Stimulated activated CD8-positive, alpha-beta memory T cell treated with anti-CD3 and anti-CD28 coated beads, Interleukin-7, amount 100 ng/mL, for 48 hours (primary cell): Measurements from ENCODE around the gene TAOK1.

ENCODE experiments used
- DNase-seq, 2 donors: peaks; one replicate each; pipeline ENCODE4 v3.0.0-alpha.2; 2020; ENCODE audit warnings: low read depth in 1 of 2; ENCODE audit errors: extremely low read depth in 1 of 2

TAOK1 gene

GRCh38 chr17:29592850-29593551 is 202.8 kb downstream of the TAOK1 start, which contains the start of gene ANKRD13B:
Gene ANKRD13B (plus strand): TSS chr17:29593132. CDS start chr17:29593622, 490 bp downstream.
- DNase-seq: no peak

DNA sequence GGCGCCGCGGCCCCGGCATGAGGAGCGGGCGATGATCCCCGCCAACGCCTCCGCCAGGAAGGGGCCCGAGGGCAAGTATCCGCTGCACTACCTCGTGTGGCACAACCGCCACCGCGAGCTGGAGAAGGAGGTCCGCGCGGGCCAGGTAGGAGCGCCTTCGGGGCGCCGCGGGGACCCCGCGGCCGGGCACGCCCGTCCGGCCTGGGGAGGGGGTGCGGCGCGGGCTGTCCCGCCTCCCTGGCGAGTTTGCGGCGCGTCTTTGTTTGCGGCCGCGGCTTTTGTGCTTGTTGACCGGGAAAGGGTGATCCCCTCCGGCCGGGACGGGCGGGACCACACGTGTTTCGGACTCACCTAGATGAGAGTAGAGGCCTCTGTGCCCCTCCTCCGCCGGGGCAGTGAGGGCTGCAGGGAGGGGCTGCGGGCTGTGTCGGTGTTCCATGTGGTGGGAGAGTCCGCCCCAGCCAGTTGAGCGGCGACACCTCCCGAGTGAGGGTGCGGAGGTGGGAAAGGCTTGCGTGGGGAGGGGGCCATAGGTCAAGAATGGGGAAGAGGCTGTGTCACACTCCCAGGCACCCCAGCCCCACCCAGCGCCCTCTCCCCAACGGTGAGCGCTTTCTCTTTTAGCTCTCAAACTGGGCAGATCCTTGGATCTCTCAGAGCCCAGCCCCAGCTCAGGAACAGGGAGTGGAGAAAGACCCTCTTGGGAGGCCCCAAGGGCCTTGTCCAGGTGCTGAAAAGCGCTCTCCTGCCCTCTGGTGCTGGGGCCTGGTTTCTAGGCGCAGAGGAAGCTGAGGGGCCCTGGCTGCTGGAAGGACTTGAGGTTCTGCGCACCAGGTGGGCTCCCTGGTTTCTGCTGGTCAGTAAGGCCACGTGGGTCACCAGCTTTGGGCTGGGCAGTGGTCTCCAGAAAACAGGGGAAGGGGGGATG is 203.7 kb downstream of the TAOK1 start:
- no peak for DNase-seq

GRCh38 chr17:29594519-29595090 is 204.4 kb downstream of the TAOK1 start:
- no peak for DNase-seq

DNA sequence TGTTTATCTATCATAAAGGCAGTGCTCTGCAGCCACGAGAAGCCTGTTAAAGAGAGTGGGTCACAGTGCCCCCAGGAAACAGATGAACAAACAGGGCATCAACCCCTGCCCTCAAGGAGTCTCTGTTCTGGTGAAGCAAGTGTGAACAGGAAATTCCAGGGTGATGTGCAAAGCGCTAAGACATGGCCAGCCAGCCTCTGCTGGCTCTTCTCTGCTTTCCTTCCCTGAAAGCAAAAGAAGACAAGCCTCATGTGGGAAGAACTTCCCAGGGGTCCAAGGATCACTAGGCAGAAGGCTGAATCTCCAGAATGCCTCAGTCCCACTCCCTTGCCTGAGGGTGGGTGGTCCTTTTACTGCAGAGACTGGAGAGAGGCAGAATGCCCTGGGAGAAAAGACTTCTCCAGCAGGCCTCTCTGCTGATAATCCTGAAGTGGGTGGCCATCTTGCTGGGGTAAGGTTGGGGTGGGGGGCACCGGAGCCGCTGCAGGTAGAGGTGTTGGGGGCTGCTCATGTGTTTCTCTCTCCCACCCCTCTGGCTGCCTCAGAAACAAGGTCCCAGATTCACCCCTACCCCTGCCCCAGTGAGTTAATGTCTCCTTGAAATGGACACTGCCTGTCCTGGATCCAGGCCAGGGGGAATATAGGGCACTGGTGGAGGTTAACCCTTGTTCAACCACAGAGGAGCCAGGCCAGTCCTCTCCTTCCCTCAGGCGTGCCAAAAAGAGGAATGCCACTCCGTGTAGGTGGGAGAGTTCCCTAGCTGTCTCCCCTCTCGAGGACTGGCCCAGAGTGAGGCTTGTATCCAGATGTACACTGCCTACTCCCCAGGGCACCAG is 205.2 kb downstream of the TAOK1 start:
- no peak for DNase-seq

GRCh38 chr17:29595943-29596774 is 206.0 kb downstream of the TAOK1 start:
- no peak for DNase-seq

DNA sequence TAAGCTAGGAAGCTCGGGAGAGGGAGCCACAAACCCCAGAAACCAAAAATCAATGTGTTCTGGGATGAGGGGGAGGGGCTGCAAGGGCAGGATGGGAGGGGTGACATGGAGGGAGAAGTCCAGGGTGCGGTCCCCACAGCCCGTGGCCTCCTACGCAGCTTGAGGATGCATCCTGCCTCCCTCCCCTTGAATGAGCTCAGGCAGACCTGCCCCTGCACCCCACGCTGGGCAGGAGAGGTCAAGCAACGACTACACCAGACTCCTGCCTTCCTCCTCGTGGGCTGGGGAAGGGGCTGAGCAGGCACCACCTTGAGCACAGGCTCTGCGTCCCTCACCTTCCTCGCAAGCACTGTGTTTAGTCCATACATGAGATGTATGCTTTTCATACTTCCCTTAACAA is 206.6 kb downstream of the TAOK1 start:
- no peak for DNase-seq

DNA sequence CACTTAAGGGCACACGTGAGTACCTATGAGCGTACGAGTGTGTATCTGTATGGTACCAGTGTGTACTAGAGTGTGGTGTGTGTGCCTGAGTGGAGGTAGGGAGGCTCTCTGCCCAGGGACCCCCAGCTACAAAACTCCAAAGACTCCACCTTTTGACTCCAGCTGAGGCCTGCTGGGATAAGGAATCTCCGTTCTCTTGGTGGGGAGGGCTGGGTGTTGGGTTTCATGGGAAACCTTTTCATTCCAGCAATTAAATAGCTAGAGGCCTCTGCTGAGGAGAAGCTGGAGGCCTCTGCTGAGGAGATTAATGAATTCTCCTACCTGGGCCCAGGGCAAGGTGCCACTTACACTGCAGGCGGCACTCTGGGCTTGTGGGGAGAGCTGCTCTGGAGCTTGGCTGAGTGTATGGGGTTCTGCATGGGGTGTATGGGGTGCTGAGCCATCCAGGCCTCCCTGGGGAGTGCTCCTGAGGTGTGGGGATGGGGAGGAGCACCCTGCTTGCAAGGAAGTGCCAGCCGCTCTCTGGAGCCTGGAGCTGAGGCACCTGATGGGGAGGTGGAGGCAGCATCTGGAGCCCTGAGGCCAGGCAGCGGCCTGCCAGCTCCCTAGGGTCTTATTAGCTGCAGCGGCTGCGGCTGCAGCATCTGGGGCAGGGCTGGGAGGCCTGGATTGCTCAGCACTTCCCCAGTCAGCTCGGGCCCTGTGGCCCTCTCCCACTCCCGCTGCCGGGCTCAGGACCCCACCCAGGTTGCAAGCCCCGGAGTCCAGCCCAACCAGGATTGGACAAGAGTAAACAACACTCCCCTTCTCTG is 207.4 kb downstream of the TAOK1 start:
- no peak for DNase-seq
